ENCODE results near the gene HAUS5. TPM values are rescaled to one million over a fixed set of nuclear protein-coding genes. Genes with fewer than 3 reads are reported as not detected.

Gene HAUS5, protein sequence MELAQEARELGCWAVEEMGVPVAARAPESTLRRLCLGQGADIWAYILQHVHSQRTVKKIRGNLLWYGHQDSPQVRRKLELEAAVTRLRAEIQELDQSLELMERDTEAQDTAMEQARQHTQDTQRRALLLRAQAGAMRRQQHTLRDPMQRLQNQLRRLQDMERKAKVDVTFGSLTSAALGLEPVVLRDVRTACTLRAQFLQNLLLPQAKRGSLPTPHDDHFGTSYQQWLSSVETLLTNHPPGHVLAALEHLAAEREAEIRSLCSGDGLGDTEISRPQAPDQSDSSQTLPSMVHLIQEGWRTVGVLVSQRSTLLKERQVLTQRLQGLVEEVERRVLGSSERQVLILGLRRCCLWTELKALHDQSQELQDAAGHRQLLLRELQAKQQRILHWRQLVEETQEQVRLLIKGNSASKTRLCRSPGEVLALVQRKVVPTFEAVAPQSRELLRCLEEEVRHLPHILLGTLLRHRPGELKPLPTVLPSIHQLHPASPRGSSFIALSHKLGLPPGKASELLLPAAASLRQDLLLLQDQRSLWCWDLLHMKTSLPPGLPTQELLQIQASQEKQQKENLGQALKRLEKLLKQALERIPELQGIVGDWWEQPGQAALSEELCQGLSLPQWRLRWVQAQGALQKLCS
- 1 to 10 TPM; 4.0 to 7.3 (median 5.1) TPM for total RNA-seq

GRCh38 chr19:35612559-35613321 lies at the start of gene HAUS5:
Gene HAUS5 (plus strand): TSS chr19:35612735. CDS start chr19:35612795, 60 bp downstream.
- peak; percentile 96 for ATAC-seq (ENCODE audit: low FRiP score)

GRCh38 chr19:35562776-35563175 lies 49.8 kb upstream of the HAUS5 start:
- no peak for DNase-seq (ENCODE audit: low spot score)
- no peak for TF ChIP-seq CTCF (IDR thresholded peaks at IDR 0.05)
- ATAC-seq (ENCODE audit: low FRiP score) = no peak

More at GRCh38 chr19:35612559-35613321, at the start of gene HAUS5:
- DNase-seq (ENCODE audit: low spot score) = peak; percentile 95
- TF ChIP-seq CTCF (IDR thresholded peaks at IDR 0.05) = no peak

GRCh38 chr19:35563207-35563829 lies 49.2 kb upstream of the HAUS5 start, which contains the start of gene ATP4A:
Gene ATP4A (minus strand): TSS chr19:35563658. CDS start chr19:35563629, 29 bp downstream.
- no peak for TF ChIP-seq CTCF (IDR thresholded peaks at IDR 0.05)
- ATAC-seq (ENCODE audit: low FRiP score) = no peak
- no peak for DNase-seq (ENCODE audit: low spot score)

- ATAC-seq (ENCODE audit: low FRiP score) (no peak), DNase-seq (ENCODE audit: low spot score) (no peak)
- TF ChIP-seq CTCF (IDR thresholded peaks at IDR 0.05) = no peak
These were observed 47.3 kb upstream of the HAUS5 start for GRCh38 chr19:35565016-35565856.

DNA sequence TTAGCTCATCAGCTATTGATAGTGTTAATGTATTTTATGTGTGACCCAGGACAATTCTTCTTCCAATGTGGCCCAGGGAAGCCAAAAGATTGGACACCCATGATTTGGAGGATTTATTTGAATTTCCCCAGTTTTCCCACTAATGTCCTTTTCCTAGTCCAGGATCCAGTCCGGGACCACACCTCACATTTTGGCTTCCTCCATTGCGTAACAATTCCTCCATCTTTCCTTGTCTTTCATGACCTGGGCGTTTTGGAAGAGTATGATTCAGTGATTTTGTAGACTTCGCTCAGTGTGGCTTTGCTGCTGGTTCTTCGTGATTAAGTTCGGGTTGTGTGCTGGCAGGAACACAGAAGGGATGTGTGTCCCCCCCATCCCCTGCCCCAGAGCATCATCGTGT lies 45.8 kb upstream of the HAUS5 start:
- ATAC-seq (ENCODE audit: low FRiP score) (no peak), DNase-seq (ENCODE audit: low spot score) (no peak)
- no peak for TF ChIP-seq CTCF (IDR thresholded peaks at IDR 0.05)

DNA sequence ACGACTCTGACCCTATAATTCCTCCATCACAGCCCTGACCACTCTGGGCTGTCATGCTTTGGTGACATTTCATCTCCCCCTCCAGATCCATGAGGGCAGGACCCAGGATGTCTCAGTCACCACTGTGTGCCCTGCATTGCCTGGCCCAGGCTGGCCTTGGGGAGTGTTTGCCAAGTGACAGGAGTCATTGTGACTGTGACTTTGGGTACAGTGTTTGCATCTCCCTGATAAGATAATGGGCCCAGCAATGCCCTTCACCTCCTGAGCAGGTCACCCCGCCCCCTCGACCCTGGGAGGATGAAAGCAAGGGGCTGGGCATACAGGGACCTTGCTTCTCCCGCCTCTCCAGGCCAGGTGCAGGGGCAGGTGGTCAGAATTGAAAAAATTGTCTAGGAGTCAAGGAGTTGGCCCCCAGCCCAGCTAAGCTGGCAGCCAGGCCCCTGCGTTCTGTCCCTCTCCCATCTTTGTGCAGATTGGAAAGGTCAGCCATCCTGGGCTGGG lies 43.2 kb upstream of the HAUS5 start:
- TF ChIP-seq CTCF (IDR thresholded peaks at IDR 0.05) = no peak
- DNase-seq (ENCODE audit: low spot score) (no peak), ATAC-seq (ENCODE audit: low FRiP score) (no peak)

Measured in omental fat pad (tissue), 4 donors.